Prostate gland (tissue), 2 donors: ENCODE results near the gene HTD2.

Experiments used
- POLR2A ChIP-seq: fragments of 450-650 bp; IDR thresholded peaks from one replicate; pipeline ENCODE4 v1.6.1; 2016; ENCODE audit warnings: antibody characterized with exemption, mild to moderate bottlenecking
- TF ChIP-seq, protein P1 (sequence below), 4 experiments: fragments of 200-600 bp in 2 of 4; fragments of 450-650 bp in 2 of 4; sonication (generic) in 2 of 4; IDR thresholded peaks; 1 replicate in 3 of 4; 2 replicates in 1 of 4; pipeline ENCODE4 v1.5.1; 2016 to 2019; ENCODE audit warnings: antibody characterized with exemption in 4 of 4, mild to moderate bottlenecking in 2 of 4, moderate library complexity in 2 of 4

DNA sequence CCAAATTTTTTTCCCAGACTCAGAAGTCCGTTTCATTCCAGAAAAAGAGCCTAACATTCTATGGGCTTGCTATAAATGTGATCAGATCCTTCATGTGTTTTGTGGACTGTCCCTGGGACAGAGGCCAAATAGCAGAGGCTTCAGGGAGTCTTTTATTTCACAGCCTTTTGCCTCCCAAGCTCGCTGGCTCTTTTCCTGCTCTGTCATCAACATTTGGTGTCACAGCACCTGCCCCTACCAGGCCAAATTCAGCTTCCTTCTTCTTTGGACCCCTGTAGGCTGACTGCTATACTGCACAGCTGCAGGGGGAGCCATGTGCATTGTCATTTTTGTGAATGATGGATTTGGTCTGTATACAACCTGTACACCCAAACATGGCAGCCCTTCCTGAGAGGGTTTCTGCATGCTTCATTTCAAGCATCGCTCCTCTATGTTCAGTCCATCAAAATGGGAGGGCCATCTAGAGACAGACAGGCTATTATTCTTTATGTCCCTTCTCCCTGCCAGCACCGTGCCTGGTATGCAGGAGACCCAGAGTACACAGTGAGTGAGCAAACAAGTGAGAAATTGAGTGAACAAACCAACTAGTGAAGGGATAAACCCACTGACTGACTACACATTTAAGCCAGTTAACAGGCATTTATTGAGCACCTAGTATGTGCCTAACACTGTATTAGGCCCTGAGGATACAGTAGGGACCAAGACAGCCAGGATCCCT, 18.1 kb upstream of the HTD2 start:
- TF ChIP-seq, protein P1, sequence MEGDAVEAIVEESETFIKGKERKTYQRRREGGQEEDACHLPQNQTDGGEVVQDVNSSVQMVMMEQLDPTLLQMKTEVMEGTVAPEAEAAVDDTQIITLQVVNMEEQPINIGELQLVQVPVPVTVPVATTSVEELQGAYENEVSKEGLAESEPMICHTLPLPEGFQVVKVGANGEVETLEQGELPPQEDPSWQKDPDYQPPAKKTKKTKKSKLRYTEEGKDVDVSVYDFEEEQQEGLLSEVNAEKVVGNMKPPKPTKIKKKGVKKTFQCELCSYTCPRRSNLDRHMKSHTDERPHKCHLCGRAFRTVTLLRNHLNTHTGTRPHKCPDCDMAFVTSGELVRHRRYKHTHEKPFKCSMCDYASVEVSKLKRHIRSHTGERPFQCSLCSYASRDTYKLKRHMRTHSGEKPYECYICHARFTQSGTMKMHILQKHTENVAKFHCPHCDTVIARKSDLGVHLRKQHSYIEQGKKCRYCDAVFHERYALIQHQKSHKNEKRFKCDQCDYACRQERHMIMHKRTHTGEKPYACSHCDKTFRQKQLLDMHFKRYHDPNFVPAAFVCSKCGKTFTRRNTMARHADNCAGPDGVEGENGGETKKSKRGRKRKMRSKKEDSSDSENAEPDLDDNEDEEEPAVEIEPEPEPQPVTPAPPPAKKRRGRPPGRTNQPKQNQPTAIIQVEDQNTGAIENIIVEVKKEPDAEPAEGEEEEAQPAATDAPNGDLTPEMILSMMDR (IDR thresholded peaks at IDR 0.05): no peak
- no peak for TF ChIP-seq POLR2A
